ENCODE measurements around the gene SPARC. TPM values are rescaled to one million over a fixed set of nuclear protein-coding genes. Genes with fewer than 3 reads are reported as not detected.

SPARC gene
- total RNA-seq, 4 donors from 2014 or later, result 341 to 2,293 (median 751) TPM

- intact Hi-C loops (cut with DNase I; ENCODE audit: low total_unique reads), result loop anchor here (2.0 to 10.0 kb wide), 2 partner anchors 82 to 214 kb away; partner anchors contain the start of gene SLC36A1
- TF ChIP-seq POLR2A (IDR thresholded peaks at IDR 0.05) (no peak), CTCF (IDR thresholded peaks at IDR 0.05) (peak; percentile 93 to 96 (median 95))
Measured at GRCh38 chr5:151659001-151659754, 27.5 kb downstream of the SPARC start.

GRCh38 chr5:151657114-151657513, 29.6 kb downstream of the SPARC start:
- H3K4me3 ChIP-seq, result no peak overlapping the region
- DNase-seq, result no peak
- H3K9me3 ChIP-seq, result no peaks in the 10 kb centered on the region
- TF ChIP-seq POLR2A (IDR thresholded peaks at IDR 0.05) (no peak), CTCF (IDR thresholded peaks at IDR 0.05) (no peak)
- H3K4me1 ChIP-seq, result peaks cover 0 to 4% of the 10 kb centered on the region in 2 donors
- H3K36me3 ChIP-seq, result no peaks in the 10 kb centered on the region
- no peaks in the 10 kb centered on the region for H3K27me3 ChIP-seq
- H3K27ac ChIP-seq, result no peak overlapping the region
- intact Hi-C loops (cut with DNase I; ENCODE audit: low total_unique reads), result loop anchor here (10.0 kb wide), 1 partner anchor 212 kb away; the partner anchor contains the start of gene SLC36A1

More at GRCh38 chr5:151659001-151659754, 27.5 kb downstream of the SPARC start:
- DNase-seq, result peak; percentile 84 to 91
- Histone ChIP-seq H3K27me3 (no peaks in the 10 kb centered on the region), H3K4me1 (peaks cover 4 to 7% of the 10 kb centered on the region in 2 donors), H3K4me3 (no peak overlapping the region), H3K27ac (peak overlapping the region; percentile 68 to 100), H3K36me3 (no peaks in the 10 kb centered on the region), H3K9me3 (no peaks in the 10 kb centered on the region)

- no peaks in the 10 kb centered on the region for H3K9me3 ChIP-seq
- no peaks in the 10 kb centered on the region for H3K36me3 ChIP-seq
- H3K4me1 ChIP-seq, result peaks cover 0 to 4% of the 10 kb centered on the region in 2 donors
- no peak overlapping the region for H3K27ac ChIP-seq
- intact Hi-C loops (cut with DNase I; ENCODE audit: low total_unique reads), result loop anchor here (10.0 kb wide), 1 partner anchor 212 kb away; the partner anchor contains the start of gene SLC36A1
- no peaks in the 10 kb centered on the region for H3K27me3 ChIP-seq
- DNase-seq, result no peak
- H3K4me3 ChIP-seq, result no peak overlapping the region
- no peak for TF ChIP-seq CTCF (IDR thresholded peaks at IDR 0.05)
- TF ChIP-seq POLR2A (IDR thresholded peaks at IDR 0.05), result no peak
Measured at GRCh38 chr5:151656311-151656710, 30.4 kb downstream of the SPARC start.

GRCh38 chr5:151651997-151652645, 34.6 kb downstream of the SPARC start:
- no peak overlapping the region for H3K27ac ChIP-seq
- no peaks in the 10 kb centered on the region for H3K4me1 ChIP-seq
- H3K36me3 ChIP-seq, result no peaks in the 10 kb centered on the region
- no peak overlapping the region for H3K4me3 ChIP-seq
- intact Hi-C loops (cut with DNase I; ENCODE audit: low total_unique reads), result loop anchor here (10.0 kb wide), 1 partner anchor 207 kb away; the partner anchor contains the start of gene SLC36A1
- DNase-seq, result peak; percentile 74 to 81
- TF ChIP-seq CTCF (IDR thresholded peaks at IDR 0.05) (peak; percentile 71 to 88 (median 82)), POLR2A (IDR thresholded peaks at IDR 0.05) (no peak)
- no peaks in the 10 kb centered on the region for H3K27me3 ChIP-seq
- H3K9me3 ChIP-seq, result no peaks in the 10 kb centered on the region

- H3K4me1 ChIP-seq, result no peaks in the 10 kb centered on the region
- intact Hi-C loops (cut with DNase I; ENCODE audit: low total_unique reads), result no loop called here
- no peaks in the 10 kb centered on the region for H3K36me3 ChIP-seq
- H3K27ac ChIP-seq, result no peak overlapping the region
- no peak for DNase-seq
- no peaks in the 10 kb centered on the region for H3K9me3 ChIP-seq
- no peaks in the 10 kb centered on the region for H3K27me3 ChIP-seq
- H3K4me3 ChIP-seq, result no peak overlapping the region
- TF ChIP-seq CTCF (IDR thresholded peaks at IDR 0.05), result no peak
- TF ChIP-seq POLR2A (IDR thresholded peaks at IDR 0.05), result no peak
Measured at GRCh38 chr5:151648988-151649387, 37.7 kb downstream of the SPARC start.

All from uterus (tissue), 4 donors.